ENCODE results near the gene PLXDC2.
"Not testable (repeated sequence)": the region's sequence is repeated elsewhere in the genome, so short reads cannot be mapped to it uniquely, and the experiment has no call there.

Gene PLXDC2

GRCh38 chr10:20166096-20166675 is 350.0 kb downstream of the PLXDC2 start:
- in situ Hi-C loops (cut with MboI; ENCODE audit: low sequenced_read_pairs) = no loop called here

- in situ Hi-C loops (cut with MboI; ENCODE audit: low sequenced_read_pairs) = no loop called here
Observed at GRCh38 chr10:20170661-20171060, 354.4 kb downstream of the PLXDC2 start.

- in situ Hi-C loops (cut with MboI; ENCODE audit: low sequenced_read_pairs) = no loop called here
Observed at GRCh38 chr10:20173046-20173445, 356.8 kb downstream of the PLXDC2 start.

GRCh38 chr10:20175719-20176118 is 359.5 kb downstream of the PLXDC2 start:
- in situ Hi-C loops (cut with MboI; ENCODE audit: low sequenced_read_pairs) = no loop called here

DNA sequence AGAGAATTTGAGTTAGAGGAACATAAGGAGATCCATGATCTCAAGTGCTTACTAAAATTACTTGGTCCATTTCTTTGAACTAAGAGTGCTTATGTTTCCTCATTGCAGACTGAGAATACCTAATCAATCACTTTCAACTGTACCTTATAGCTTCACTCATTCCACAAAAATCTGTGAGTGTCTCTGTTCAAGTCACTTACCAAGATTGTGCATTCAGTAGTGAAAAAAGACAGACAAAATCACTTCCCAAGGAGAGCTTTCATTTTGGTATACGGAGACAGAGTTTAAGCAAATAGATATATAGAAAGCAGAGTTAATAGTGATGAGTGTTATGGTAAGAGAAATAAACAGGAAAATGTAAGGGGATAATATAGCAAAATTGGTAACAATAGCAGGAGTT is 364.5 kb downstream of the PLXDC2 start:
- in situ Hi-C loops (cut with MboI; ENCODE audit: low sequenced_read_pairs) = no loop called here

DNA sequence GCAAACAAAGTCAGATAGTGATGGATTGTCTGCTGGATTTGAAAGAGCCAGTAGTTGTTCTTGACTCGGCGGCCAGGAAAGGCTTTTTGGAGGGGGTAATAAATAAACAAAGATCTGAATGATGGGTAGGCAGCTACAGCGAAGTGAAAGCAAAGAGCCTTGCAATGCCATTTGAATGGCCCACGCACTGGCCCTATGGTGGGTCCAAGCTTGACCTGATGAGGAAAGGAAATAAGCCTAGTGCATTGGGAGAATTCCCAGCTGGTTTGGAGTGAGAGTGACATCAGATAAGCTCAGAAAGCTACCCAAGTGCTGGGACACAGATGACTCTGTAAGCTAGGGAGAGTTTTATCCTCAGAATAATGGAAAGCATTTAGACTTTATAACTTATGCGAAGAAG is 365.2 kb downstream of the PLXDC2 start:
- in situ Hi-C loops (cut with MboI; ENCODE audit: low sequenced_read_pairs) = no loop called here

DNA sequence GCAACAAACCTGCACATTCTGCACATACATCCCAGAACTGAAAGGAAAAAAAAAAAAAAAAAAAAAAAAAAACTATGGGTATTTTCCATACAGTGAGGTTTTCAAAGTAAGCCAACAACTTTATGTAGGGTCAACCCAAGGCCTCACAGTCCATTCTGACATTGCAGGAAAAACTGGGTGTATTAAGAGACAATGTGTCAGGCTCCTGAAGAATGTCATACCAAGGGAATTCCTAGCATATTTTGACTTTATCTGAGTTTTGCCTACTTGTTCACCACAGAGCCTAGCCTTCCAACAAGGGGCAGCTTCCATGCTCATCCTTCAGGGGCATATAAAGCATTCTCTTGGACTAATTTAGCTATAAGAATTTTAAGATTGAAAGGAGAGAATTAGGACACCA is 368.9 kb downstream of the PLXDC2 start:
- in situ Hi-C loops (cut with MboI; ENCODE audit: low sequenced_read_pairs) = no loop called here

DNA sequence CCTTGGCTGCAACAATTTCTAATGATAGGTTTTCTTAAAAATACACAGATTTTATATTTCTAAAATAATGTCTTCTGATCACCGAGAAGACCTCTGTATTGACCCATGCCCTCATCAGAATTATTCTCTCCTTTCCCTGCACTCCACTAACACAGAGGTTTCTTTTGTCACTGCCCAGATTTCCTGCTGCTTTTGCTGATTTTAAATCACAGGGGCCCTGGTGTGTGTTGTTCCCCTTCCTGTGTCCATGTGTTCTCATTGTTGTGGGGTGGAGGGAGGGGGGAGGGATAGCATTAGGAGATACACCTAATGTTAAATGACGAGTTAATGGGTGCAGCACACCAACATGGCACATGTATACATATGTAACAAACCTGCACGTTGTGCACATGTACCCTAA is 375.2 kb downstream of the PLXDC2 start:
- in situ Hi-C loops (cut with MboI; ENCODE audit: low sequenced_read_pairs) = not testable (repeated sequence)

DNA sequence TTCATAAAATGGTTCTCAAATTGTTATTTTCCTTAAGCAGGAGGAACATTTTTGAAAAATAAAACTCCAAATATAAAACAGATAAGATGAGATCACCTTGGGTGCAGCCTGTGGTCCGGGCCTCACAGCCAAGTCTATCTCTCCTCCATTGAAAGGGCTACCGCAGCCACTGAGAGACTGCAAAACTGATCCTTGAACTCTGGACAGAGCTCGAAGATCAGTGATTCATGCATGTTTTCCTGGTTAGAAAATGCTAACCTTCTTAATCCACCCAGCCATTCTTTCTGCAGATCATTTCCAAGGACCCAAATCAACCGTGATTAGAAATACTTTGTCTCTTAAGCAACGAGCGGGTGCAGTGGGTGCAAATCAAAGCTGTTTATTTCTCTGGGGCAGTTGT is 378.8 kb downstream of the PLXDC2 start:
- in situ Hi-C loops (cut with MboI; ENCODE audit: low sequenced_read_pairs) = no loop called here

DNA sequence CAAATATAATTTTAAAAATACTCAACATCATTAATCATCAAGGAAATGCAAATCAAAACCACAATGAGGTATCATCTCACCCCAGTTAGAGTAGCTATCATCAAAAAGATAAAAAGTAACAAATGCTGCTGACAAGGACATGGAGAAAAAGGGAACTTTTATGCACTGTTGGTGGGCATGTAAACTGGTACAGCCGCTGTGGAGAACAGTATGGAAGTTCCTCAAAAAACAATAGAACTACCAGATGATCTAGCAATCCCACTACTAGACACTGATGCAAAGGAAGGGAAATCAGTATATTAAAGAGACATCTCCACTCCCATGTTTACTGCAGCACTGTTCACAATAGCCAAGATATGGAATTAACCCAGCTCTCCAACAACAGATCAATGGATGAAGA is 384.5 kb downstream of the PLXDC2 start:
- in situ Hi-C loops (cut with MboI; ENCODE audit: low sequenced_read_pairs) = no loop called here

GRCh38 chr10:20202337-20202736 is 386.1 kb downstream of the PLXDC2 start:
- in situ Hi-C loops (cut with MboI; ENCODE audit: low sequenced_read_pairs) = no loop called here

DNA sequence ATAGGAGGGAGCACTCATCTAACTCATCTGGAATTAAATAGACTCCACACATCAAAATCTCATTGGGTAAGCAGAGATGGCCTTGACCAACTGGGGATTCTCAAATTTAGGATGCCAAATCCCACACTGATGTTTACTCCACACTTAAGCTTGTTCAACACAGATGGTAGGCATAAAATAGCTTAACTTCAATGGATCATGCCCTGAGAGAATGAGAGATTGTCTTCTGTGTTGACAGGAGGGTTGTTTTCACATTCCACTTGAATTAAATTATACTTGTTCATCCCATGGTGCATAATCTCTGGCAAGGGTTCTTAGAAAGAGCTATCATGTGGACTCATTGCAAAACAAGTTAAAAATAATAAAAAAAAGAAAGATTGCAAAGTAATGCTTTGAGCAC is 391.4 kb downstream of the PLXDC2 start:
- in situ Hi-C loops (cut with MboI; ENCODE audit: low sequenced_read_pairs) = no loop called here

GRCh38 chr10:20209098-20209497 is 392.9 kb downstream of the PLXDC2 start:
- in situ Hi-C loops (cut with MboI; ENCODE audit: low sequenced_read_pairs) = not testable (repeated sequence)

GRCh38 chr10:20215547-20216152 is 399.4 kb downstream of the PLXDC2 start:
- in situ Hi-C loops (cut with MboI; ENCODE audit: low sequenced_read_pairs) = no loop called here

DNA sequence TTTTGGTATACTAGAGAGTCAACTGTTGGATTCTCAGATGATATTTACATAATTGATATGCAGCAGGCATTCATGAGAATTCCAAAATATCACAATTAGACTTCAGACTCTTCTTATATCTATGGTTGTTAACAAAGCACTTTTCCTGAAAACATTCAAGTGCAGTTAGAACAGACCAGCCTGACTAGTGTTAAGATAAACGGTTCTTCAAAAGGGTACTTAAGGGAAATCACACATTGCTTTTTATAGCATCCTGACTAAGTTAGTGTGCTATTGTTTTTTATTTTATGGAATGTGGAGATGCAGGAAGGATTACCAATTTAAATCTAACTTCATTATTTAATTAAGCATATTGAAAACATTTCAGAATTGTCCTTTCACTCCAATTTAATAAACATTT is 405.1 kb downstream of the PLXDC2 start:
- in situ Hi-C loops (cut with MboI; ENCODE audit: low sequenced_read_pairs) = no loop called here

- in situ Hi-C loops (cut with MboI; ENCODE audit: low sequenced_read_pairs) = no loop called here
Observed at GRCh38 chr10:20228729-20229128, 412.5 kb downstream of the PLXDC2 start.

- in situ Hi-C loops (cut with MboI; ENCODE audit: low sequenced_read_pairs) = no loop called here
Observed at GRCh38 chr10:20232079-20232705, 416.0 kb downstream of the PLXDC2 start.

- in situ Hi-C loops (cut with MboI; ENCODE audit: low sequenced_read_pairs) = no loop called here
Observed at GRCh38 chr10:20233423-20233822, 417.2 kb downstream of the PLXDC2 start.

DNA sequence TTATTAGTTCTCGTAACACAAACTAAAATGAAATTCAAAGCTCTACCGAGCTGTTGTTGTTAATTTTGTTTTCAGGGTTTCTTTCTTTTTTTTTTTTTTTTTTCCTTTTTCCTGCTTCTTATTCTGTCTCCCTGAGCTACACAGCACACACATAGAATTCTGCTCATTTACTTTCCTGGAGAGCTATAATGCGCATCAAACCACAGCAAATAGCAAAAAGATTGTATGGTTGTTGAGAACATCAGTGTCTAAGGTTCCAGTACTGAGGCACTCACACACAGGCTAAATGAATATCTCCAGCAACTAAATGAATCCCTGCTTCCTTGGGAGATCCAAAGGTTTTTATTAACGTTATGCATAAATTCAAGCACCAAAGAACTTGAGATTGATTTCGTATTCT is 418.3 kb downstream of the PLXDC2 start:
- in situ Hi-C loops (cut with MboI; ENCODE audit: low sequenced_read_pairs) = no loop called here

DNA sequence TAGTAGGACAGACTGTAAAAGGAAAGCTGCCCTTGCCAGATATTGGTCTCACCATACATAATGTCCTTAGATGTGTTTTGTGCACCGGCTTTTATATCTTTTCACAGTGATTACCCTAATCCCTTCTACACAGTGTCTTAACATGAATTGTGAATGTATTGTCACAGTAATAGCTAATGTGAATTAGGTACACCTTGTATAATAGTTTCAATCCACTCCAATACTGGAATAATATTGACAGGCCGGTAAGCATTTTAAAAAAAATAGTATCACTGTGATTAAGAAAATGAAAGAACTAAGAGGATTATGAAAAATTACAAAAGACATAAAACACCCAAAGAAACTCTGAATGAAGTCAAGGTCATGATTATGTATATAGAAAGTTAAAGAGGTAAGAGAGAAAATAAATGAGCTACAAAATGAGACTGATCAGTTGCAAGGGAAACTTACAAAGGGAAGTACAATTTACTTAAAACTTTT is 420.9 kb downstream of the PLXDC2 start:
- in situ Hi-C loops (cut with MboI; ENCODE audit: low sequenced_read_pairs) = no loop called here

GRCh38 chr10:20237586-20237985 is 421.4 kb downstream of the PLXDC2 start:
- in situ Hi-C loops (cut with MboI; ENCODE audit: low sequenced_read_pairs) = no loop called here

GRCh38 chr10:20240643-20241042 is 424.4 kb downstream of the PLXDC2 start:
- in situ Hi-C loops (cut with MboI; ENCODE audit: low sequenced_read_pairs) = no loop called here
